ENCODE results near the gene CTAGE6. TPM values are rescaled to one million over a fixed set of nuclear protein-coding genes. Genes with fewer than 3 reads are reported as not detected.
"Not testable (repeated sequence)": the region's sequence is repeated elsewhere in the genome, so short reads cannot be mapped to it uniquely, and the experiment has no call there.

Gene CTAGE6
- total and polyA plus RNA-seq, 2 donors (not counting 1 experiment from before 2014, with no cell fraction given) = 0.17 TPM; not detected in 1

DNA sequence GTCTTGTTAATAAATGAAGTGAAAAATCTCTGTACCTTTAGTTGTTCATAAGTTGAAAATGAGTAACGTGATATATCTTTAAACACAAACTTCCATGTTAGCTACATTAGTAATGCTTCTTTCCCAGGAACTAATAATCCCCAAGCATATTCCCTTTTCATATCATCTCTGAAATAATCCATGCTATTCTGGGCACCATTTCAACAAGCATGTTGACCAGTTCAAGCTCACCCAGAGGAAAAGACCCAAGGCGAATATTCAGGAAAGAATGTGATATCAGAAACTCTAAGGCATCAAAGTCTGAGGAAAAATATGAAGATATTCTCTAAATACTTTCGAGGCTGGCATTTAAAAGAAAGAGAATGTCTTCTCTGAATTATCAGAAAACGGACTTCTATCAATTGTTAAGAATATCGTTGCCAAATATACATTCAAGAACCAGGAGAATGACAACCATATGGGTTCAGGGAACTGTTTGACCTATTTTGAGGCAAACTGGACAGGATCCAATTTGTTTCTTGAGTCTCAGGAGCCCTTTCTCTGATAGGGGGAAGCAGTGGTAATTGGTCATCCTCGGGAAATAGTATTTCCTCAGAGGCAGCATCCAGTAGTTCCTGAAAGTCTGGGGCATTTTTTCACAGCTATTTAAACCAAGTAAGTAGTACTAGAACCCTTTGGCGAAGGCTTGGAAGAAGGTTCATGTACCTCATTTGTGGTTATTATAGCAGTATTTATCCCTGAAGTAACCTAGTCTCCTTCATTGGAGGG, 28.1 kb upstream of the CTAGE6 start:
- H3K27me3 ChIP-seq (ENCODE audit: control insufficient read depth, insufficient read depth, low read length); H4K20me1 ChIP-seq (ENCODE audit: control insufficient read depth, extremely low read depth, insufficient read depth, low read length); H3K27ac ChIP-seq (ENCODE audit: insufficient read depth, low read length); H3K4me3 ChIP-seq (replicated peaks in 1 of 4; ENCODE audit: control extremely low read depth in 1 of 4, insufficient read depth in 1 of 4, low read depth in 3 of 4, low read length in 4 of 4); H3K9ac ChIP-seq (ENCODE audit: insufficient read depth, low read length); H3K4me1 ChIP-seq (ENCODE audit: control insufficient read depth, extremely low read depth, insufficient read depth, low read length); DNase-seq (ENCODE audit: low read depth in 2 of 2); H3K79me2 ChIP-seq (ENCODE audit: control insufficient read depth, insufficient read depth, low read length); H3K36me3 ChIP-seq (ENCODE audit: control insufficient read depth, insufficient read depth, low read length); H3K4me2 ChIP-seq (ENCODE audit: extremely low read depth, insufficient read depth, low read length); H3K9me3 ChIP-seq (ENCODE audit: control insufficient read depth, insufficient read depth, low read depth, low read length); H2AFZ ChIP-seq (ENCODE audit: low read length): not testable (repeated sequence)

GRCh38 chr7:143779591-143779990, 22.1 kb upstream of the CTAGE6 start:
- not testable (repeated sequence) for H3K4me1 ChIP-seq (ENCODE audit: control insufficient read depth, extremely low read depth, insufficient read depth, low read length); H3K27ac ChIP-seq (ENCODE audit: insufficient read depth, low read length); H3K9ac ChIP-seq (ENCODE audit: insufficient read depth, low read length); H3K9me3 ChIP-seq (ENCODE audit: control insufficient read depth, insufficient read depth, low read depth, low read length); H3K27me3 ChIP-seq (ENCODE audit: control insufficient read depth, insufficient read depth, low read length); H3K4me2 ChIP-seq (ENCODE audit: extremely low read depth, insufficient read depth, low read length); H3K36me3 ChIP-seq (ENCODE audit: control insufficient read depth, insufficient read depth, low read length); H3K79me2 ChIP-seq (ENCODE audit: control insufficient read depth, insufficient read depth, low read length); H4K20me1 ChIP-seq (ENCODE audit: control insufficient read depth, extremely low read depth, insufficient read depth, low read length); H3K4me3 ChIP-seq (replicated peaks in 1 of 4; ENCODE audit: control extremely low read depth in 1 of 4, insufficient read depth in 1 of 4, low read depth in 3 of 4, low read length in 4 of 4); H2AFZ ChIP-seq (ENCODE audit: low read length); DNase-seq (ENCODE audit: low read depth in 2 of 2)

DNA sequence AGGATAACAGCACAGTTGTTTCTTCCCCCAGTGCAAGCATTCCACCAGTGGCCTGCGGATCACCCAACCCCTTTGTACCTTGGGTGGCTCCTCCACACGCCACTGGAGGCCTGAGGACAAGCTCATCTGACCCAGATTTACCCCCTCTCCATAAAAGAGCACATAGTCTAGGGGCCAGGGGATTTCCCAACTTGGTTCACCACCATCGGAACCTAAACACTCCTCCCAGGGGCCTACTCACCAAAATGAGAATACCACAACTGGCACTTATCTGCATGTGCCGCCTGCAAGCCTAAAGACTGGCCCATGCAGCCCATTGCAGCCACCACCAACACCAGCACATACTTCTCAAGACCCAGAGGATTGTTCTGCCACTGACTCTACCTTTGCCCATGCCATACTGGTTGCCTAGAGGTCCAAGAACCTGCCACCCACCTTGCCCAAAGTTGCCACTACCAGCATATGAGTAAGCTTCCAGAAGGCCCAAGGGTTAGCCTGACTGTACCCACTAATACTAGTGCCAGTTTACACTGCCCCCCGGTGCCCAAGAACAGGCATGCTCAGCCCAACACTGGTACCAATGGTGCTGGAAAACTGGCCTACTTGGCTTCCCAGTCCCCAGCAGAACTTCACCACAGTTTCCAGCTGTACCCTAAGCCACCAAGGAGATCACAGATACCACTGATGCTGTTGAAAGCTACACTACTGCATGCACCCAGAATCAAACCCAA, 15.4 kb upstream of the CTAGE6 start:
- not testable (repeated sequence) for H3K27me3 ChIP-seq (ENCODE audit: control insufficient read depth, insufficient read depth, low read length); H3K27ac ChIP-seq (ENCODE audit: insufficient read depth, low read length); H3K36me3 ChIP-seq (ENCODE audit: control insufficient read depth, insufficient read depth, low read length); H4K20me1 ChIP-seq (ENCODE audit: control insufficient read depth, extremely low read depth, insufficient read depth, low read length); H3K79me2 ChIP-seq (ENCODE audit: control insufficient read depth, insufficient read depth, low read length); H2AFZ ChIP-seq (ENCODE audit: low read length); H3K4me1 ChIP-seq (ENCODE audit: control insufficient read depth, extremely low read depth, insufficient read depth, low read length); H3K9me3 ChIP-seq (ENCODE audit: control insufficient read depth, insufficient read depth, low read depth, low read length); H3K4me2 ChIP-seq (ENCODE audit: extremely low read depth, insufficient read depth, low read length); DNase-seq (ENCODE audit: low read depth in 2 of 2); H3K9ac ChIP-seq (ENCODE audit: insufficient read depth, low read length); H3K4me3 ChIP-seq (replicated peaks in 1 of 4; ENCODE audit: control extremely low read depth in 1 of 4, insufficient read depth in 1 of 4, low read depth in 3 of 4, low read length in 4 of 4)

GRCh38 chr7:143767531-143767930, 10.0 kb upstream of the CTAGE6 start:
- not testable (repeated sequence) for H3K79me2 ChIP-seq (ENCODE audit: control insufficient read depth, insufficient read depth, low read length); H2AFZ ChIP-seq (ENCODE audit: low read length); H3K4me1 ChIP-seq (ENCODE audit: control insufficient read depth, extremely low read depth, insufficient read depth, low read length); H3K9me3 ChIP-seq (ENCODE audit: control insufficient read depth, insufficient read depth, low read depth, low read length); H4K20me1 ChIP-seq (ENCODE audit: control insufficient read depth, extremely low read depth, insufficient read depth, low read length); DNase-seq (ENCODE audit: low read depth in 2 of 2); H3K4me3 ChIP-seq (replicated peaks in 1 of 4; ENCODE audit: control extremely low read depth in 1 of 4, insufficient read depth in 1 of 4, low read depth in 3 of 4, low read length in 4 of 4); H3K27ac ChIP-seq (ENCODE audit: insufficient read depth, low read length); H3K36me3 ChIP-seq (ENCODE audit: control insufficient read depth, insufficient read depth, low read length); H3K9ac ChIP-seq (ENCODE audit: insufficient read depth, low read length); H3K4me2 ChIP-seq (ENCODE audit: extremely low read depth, insufficient read depth, low read length); H3K27me3 ChIP-seq (ENCODE audit: control insufficient read depth, insufficient read depth, low read length)

- H3K9ac ChIP-seq (ENCODE audit: insufficient read depth, low read length); H3K36me3 ChIP-seq (ENCODE audit: control insufficient read depth, insufficient read depth, low read length); H3K9me3 ChIP-seq (ENCODE audit: control insufficient read depth, insufficient read depth, low read depth, low read length); H3K4me3 ChIP-seq (replicated peaks in 1 of 4; ENCODE audit: control extremely low read depth in 1 of 4, insufficient read depth in 1 of 4, low read depth in 3 of 4, low read length in 4 of 4); H3K4me1 ChIP-seq (ENCODE audit: control insufficient read depth, extremely low read depth, insufficient read depth, low read length); H3K27ac ChIP-seq (ENCODE audit: insufficient read depth, low read length); H2AFZ ChIP-seq (ENCODE audit: low read length); DNase-seq (ENCODE audit: low read depth in 2 of 2); H3K27me3 ChIP-seq (ENCODE audit: control insufficient read depth, insufficient read depth, low read length); H4K20me1 ChIP-seq (ENCODE audit: control insufficient read depth, extremely low read depth, insufficient read depth, low read length); H3K4me2 ChIP-seq (ENCODE audit: extremely low read depth, insufficient read depth, low read length); H3K79me2 ChIP-seq (ENCODE audit: control insufficient read depth, insufficient read depth, low read length): not testable (repeated sequence)
Measured at GRCh38 chr7:143765678-143766077, 8.2 kb upstream of the CTAGE6 start.

- H3K9me3 ChIP-seq (ENCODE audit: control insufficient read depth, insufficient read depth, low read depth, low read length); H3K36me3 ChIP-seq (ENCODE audit: control insufficient read depth, insufficient read depth, low read length); H3K79me2 ChIP-seq (ENCODE audit: control insufficient read depth, insufficient read depth, low read length): not testable (repeated sequence)
Measured at GRCh38 chr7:143763065-143763464, 5.6 kb upstream of the CTAGE6 start.

More at GRCh38 chr7:143763065-143763464, 5.6 kb upstream of the CTAGE6 start:
- not testable (repeated sequence) for H3K4me2 ChIP-seq (ENCODE audit: extremely low read depth, insufficient read depth, low read length); H3K4me3 ChIP-seq (replicated peaks in 1 of 4; ENCODE audit: control extremely low read depth in 1 of 4, insufficient read depth in 1 of 4, low read depth in 3 of 4, low read length in 4 of 4); H3K4me1 ChIP-seq (ENCODE audit: control insufficient read depth, extremely low read depth, insufficient read depth, low read length); DNase-seq (ENCODE audit: low read depth in 2 of 2); H3K9ac ChIP-seq (ENCODE audit: insufficient read depth, low read length); H3K27me3 ChIP-seq (ENCODE audit: control insufficient read depth, insufficient read depth, low read length); H2AFZ ChIP-seq (ENCODE audit: low read length); H3K27ac ChIP-seq (ENCODE audit: insufficient read depth, low read length); H4K20me1 ChIP-seq (ENCODE audit: control insufficient read depth, extremely low read depth, insufficient read depth, low read length)

Data from fibroblast of lung (primary cell).